NB4 (cell line): Measurements from ENCODE around the gene KNTC1.
A peak's percentile ranks its signal among the peaks of the same experiment; 100 is the strongest.
"Not testable (repeated sequence)": the region's sequence is repeated elsewhere in the genome, so short reads cannot be mapped to it uniquely, and the experiment has no call there.

ENCODE experiments used
- DNase-seq: peaks from one replicate; pipeline ENCODE4 v3.0.0; 2010; ENCODE audit warnings: low read depth
- H3K4me3 ChIP-seq: one replicate; pipeline ENCODE4 v1.5.1; 2011; ENCODE audit warnings: mild to moderate bottlenecking, low read depth, low read length, moderate library complexity
- CTCF ChIP-seq: IDR thresholded peaks from one replicate; pipeline ENCODE4 v1.5.1; 2012; ENCODE audit warnings: low read depth, low read length
- MAX ChIP-seq: IDR thresholded peaks from 2 replicates; pipeline ENCODE4 v1.6.1; 2011; ENCODE audit warnings: low read depth, low read length
- MYC ChIP-seq: IDR thresholded peaks from 2 replicates; pipeline ENCODE4 v1.6.1; 2011; ENCODE audit warnings: low read depth, low read length
- POLR2A ChIP-seq: IDR thresholded peaks from 2 replicates; pipeline ENCODE4 v1.6.1; 2011; ENCODE audit warnings: mild to moderate bottlenecking; ENCODE audit not compliant: insufficient read length; ENCODE audit errors: extremely low read depth

KNTC1 gene

GRCh38 chr12:122486360-122486759 lies 40.7 kb upstream of the KNTC1 start:
- not testable (repeated sequence) for DNase-seq, H3K4me3 ChIP-seq
- TF ChIP-seq MAX: 0 out of 2 replicates have a peak, but pooled peaks have one; percentile 25

- H3K4me3 ChIP-seq: no peak overlapping the region
- DNase-seq: no peak
- no peak for TF ChIP-seq POLR2A
- TF ChIP-seq MAX: no peak
- TF ChIP-seq MYC: no peak
- TF ChIP-seq CTCF: no peak
Measured at GRCh38 chr12:122486805-122487426, 40.1 kb upstream of the KNTC1 start.

GRCh38 chr12:122487807-122488206 lies 39.2 kb upstream of the KNTC1 start:
- DNase-seq, H3K4me3 ChIP-seq: not testable (repeated sequence)

- no peak for TF ChIP-seq POLR2A
- DNase-seq: no peak
- H3K4me3 ChIP-seq: no peak overlapping the region
Measured at GRCh38 chr12:122489038-122489437, 38.0 kb upstream of the KNTC1 start.

GRCh38 chr12:122491991-122492390 lies 35.1 kb upstream of the KNTC1 start:
- TF ChIP-seq MYC: no peak
- TF ChIP-seq POLR2A: no peak
- no peak for TF ChIP-seq MAX
- no peak for TF ChIP-seq CTCF
- no peak for DNase-seq
- no peak overlapping the region for H3K4me3 ChIP-seq

GRCh38 chr12:122493222-122493621 lies 33.8 kb upstream of the KNTC1 start:
- H3K4me3 ChIP-seq, DNase-seq: not testable (repeated sequence)

GRCh38 chr12:122495258-122495657 lies 31.8 kb upstream of the KNTC1 start:
- no peak overlapping the region for H3K4me3 ChIP-seq
- DNase-seq: no peak
- no peak for TF ChIP-seq MYC
- no peak for TF ChIP-seq CTCF
- no peak for TF ChIP-seq POLR2A
- no peak for TF ChIP-seq MAX

GRCh38 chr12:122499991-122500684 lies 26.9 kb upstream of the KNTC1 start:
- peak overlapping the region; percentile 95 for H3K4me3 ChIP-seq
- TF ChIP-seq POLR2A (peak; percentile 15), MYC (peak; percentile 75), MAX (peak; percentile 73), CTCF (no peak)
- peak; percentile 85 for DNase-seq
